Activated naive CD8-positive, alpha-beta T cell treated with anti-CD3 and anti-CD28 coated beads, Interleukin-2, amount 50 U/mL, for 16 hours (primary cell): ENCODE measurements around the gene PLEKHB1.

ENCODE experiments used
- DNase-seq: peaks from one replicate; pipeline ENCODE4 v3.0.0-alpha.2; 2020; ENCODE audit warnings: low read depth, low spot score

The PLEKHB1 gene, protein sequence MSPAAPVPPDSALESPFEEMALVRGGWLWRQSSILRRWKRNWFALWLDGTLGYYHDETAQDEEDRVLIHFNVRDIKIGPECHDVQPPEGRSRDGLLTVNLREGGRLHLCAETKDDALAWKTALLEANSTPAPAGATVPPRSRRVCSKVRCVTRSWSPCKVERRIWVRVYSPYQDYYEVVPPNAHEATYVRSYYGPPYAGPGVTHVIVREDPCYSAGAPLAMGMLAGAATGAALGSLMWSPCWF

DNA sequence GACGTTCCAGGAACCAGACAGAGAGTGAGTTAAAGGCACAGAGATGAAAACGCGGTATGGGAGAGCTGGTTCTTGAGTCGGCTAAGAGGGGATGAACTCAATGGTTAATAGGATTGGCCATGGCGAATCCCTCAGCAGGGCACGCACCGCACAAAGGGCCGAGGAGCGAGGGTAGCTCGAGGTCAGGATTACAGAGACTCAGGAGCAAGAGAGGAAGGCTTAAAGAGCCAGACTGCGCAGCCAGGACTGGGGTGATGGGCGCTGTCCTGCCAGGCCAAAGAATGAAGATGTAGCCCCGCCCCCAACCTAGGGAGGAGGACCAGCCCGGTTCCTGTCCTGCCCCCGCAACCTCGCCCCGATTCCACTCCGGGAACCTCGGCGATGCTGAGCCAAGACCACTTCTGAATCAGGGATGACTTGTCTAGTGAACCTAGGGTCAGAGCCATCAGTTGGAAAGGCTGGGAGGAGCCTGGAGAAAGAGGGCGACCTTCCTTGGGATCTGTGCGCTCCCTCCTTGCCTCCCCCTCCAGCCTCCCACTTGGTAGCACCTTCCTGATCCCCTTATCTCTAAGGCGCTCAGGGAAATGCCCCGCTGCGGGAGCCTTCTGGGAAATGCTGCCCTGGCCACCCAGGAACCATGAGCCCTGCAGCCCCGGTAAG lies at the start of gene PLEKHB1:
TSS of gene PLEKHB1 (plus strand) at position 610 of the 660 bp plus-strand sequence. CDS start at position 638, 28 bp downstream.
- no peak for DNase-seq

DNA sequence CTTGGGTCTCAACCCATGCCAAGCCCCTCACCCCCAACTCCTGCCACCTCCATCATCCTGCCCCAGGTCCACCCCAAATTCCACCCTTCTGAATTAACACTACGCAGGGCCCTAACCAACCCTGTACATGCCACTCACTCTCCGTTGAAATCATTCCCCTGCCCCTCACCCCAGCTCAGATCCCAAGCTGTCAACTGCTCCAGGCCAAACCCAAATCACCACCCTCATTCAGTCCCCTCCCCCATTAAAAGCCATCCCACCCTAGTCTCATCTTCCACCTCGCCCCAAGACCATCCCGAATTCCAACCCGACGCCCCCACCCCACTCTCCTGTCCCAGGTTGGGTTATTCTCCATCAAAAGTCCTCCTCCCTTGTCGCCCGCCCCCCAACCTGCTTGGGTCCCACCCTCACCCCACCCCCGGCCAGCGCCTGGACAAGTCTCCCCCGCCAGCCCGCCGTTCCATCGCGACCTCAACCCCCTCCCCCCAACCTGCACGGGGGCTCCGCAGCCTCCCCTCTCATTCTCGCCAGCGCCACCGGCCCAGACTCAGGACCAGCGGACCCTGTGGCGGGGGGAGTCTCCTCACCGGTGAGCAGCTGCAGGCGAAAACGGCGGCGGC lies 48.9 kb upstream of the PLEKHB1 start:
- no peak for DNase-seq

DNA sequence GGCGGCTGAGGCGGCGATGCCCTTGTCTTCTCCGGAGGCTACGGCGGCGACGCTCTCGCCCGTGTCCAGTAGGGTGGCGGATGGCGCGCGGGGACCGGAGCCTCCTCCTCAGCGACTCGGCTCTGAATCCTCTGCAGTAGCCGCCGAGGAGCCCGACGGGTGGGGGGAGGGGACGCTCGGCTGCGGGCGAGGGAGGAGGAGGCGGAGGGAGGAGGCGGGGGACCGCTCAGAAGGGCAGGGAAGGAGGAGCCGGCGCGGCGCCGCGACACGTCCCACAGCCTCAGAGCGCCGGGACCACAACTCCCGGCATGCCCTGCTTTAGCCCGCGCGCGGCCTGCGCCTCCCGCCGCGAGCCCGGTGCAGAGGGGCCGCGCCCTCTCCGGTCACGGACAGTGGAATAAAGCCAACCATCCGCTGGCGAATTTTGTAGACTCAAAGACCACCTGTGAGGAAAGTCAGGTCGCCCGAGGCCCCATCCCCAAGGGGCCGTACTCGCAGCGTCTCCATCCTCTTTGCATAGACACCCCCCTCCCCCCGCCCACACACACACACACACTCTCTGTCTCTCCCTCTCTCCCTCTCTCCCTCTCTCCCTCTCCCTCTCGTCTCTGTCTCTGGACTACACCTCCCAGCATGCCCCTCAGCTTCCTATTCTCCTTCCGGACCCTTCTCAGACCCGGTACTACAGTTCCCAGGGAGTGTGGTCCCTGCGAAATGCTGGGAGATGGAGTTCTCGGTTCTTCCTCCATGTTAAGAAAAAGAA lies 48.2 kb upstream of the PLEKHB1 start, which contains the start of gene FAM168A:
TSS of gene FAM168A (minus strand) at position 157 of the 763 bp plus-strand sequence. CDS start 129,638 bp downstream, outside the sequence.
- peak; percentile 86 for DNase-seq

DNA sequence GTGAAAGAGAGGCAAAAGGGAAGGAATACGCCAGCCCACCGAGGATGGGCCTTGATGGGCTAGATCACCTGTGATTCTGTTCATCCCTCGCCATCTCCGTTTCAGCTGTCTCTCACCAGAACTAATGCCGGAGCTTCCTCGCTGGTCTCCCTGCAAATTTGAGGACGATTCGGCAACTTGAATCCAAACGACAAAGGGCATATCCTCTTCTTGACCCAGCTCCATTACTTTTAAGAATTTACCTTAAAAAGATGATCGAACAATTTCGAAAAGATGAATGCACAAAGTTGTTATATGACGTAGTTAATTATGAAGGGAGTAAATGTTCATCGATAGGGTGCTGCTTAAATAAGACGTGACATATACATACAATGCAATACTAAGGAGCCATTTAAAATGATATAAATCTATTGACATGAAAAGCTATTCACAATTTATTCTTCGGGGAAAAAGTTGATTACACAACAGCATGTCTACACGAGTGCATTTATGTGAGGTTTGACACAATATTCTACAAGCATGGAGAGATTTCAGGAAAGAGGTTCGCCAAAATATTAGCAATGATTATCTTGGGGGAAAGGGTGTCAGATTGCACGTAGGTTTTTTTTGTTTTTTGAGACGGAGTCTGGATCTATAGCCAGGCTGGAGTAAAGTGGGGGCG lies 47.5 kb upstream of the PLEKHB1 start:
- no peak for DNase-seq

DNA sequence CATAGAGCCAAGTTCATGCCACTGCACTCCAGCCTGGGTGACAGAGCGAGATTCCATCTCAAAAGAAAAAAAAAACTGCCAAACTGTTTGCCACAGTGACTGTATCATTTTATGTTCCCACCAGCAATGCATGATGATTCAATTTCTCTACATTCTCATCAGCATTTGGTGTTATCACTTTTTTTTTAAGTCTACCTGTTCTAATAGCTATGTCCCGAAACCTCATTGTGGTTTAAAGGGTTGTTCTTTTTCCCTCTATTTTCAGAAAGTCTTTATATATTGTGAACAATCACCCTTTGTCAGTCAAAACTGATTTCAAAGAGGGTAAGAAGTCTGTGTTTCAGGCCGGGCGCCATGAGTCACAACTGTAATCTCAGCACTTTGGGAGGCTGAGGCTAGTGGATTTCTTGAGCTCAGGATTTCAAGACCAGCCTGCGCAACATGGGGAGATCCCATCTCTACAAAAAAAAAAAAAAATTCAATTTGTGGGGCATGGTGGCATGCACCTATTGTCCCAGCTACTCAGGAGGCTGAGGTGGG lies 33.7 kb upstream of the PLEKHB1 start:
- no peak for DNase-seq

DNA sequence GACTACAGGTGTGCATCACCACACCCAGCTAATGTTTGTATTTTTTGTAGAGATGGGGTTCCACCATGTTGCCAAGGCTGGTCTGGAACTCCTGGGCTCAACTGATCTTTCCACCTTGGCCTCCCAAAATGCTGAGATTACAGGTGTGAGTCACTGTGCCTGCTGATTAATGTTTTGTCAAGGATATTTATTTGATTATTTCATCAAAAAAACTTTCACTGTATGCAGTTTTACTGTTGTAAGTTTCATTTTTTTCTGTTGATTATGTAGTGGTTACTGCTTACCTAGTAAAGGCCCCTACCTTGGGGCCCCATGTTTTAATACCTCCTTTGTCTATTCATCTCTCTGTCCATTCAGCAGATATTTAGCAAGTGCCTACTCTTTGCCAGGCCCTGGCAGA lies 31.8 kb upstream of the PLEKHB1 start:
- no peak for DNase-seq

DNA sequence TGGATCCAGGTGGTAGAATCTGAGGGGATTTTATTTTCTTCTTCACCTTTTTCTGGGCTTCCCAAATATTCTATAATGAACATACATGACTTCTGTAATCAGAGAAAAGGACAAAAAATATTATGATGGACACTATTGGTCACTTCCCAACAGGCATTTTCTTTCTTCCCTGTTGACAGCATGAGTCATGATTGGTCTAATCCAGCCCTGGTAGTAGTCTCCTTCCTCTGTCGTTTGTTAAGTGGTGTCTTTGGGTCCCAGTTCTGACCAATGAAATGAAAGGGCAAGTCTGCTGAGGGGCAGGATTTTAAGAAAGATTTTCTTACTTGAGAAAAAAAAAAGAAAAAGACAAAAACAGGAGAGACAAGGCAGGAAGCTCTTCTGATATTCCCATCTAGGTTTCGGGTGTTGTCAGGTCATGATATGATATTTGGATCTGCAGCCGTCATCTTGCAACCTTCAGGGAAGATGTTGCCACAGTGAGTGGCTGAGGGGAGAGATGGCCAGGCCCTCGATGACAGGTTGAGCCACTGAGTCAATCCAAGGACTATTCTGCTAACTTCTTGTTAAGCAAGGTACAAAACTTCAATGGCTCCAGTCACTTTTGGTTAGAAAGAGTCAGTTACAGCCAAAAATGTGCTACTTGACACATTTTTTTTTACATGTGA lies 23.3 kb upstream of the PLEKHB1 start:
- DNase-seq, result no peak

DNA sequence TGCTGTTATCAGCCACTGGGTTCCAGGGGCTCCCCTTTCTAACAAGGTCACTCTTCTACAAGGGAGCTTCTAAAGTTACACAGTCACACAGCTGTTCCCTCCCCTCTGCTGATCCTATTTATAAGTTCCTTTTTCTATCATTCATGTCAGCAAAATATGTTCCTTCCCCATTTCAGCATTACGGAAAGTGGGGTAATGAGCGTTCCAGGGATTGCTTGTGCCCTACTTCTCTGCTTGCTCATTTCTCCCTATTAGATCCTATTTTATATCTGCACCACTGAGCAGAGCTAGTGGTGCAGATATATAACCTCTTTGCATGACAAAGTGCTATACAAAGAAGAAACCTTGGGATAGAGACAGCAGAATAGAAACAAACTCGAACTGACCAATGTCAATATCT lies 22.7 kb upstream of the PLEKHB1 start:
- DNase-seq, result no peak

DNA sequence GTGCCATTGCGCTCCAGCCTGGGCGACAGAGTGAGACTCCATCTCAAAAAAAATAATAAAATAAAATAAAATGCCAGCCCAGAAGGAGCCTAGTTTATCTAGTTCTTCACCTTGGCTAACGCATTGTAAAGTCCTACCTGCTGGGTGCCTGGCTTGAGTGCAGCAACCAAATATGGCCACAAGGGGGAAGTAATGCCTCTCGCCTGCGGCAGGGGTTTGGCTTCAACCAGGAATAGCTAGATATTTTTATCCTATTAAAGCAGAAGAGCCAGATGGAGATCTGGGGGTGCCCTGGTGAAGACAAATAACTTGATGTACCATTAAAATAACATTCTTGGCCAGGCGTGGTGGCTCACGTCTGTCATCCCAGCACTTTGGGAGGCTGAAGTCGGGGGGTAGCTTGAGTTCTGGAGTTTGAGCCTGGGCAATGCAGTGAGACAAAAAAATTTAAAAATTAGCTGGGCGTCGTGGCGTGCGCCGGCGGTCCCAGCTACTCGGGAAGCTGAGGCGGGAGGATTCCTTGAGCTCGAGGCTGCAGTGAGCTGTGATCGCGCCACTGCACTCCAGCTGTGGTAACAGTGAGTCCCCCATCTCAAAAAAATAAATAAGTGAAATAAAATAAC lies 20.6 kb upstream of the PLEKHB1 start:
- DNase-seq, result peak; percentile 44

DNA sequence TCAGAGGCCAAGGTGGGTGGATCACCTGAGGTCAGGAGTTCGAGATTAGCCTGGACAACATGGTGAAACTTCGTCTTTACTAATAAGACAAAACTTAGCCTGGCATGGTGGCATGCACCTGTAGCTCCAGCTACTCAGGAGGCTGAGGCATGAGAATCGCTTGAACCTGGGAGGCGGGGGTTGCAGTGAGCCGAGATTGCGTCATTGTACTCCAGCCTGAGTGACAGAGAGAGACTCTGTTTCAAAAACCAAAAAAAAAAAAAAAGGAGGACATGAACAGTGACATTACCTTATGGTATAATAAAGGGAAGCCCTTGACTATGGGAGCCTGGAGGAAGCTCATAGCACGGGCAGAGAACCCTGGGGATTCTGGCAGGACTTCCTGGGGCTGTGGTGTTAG lies 16.5 kb upstream of the PLEKHB1 start:
- DNase-seq, result no peak

DNA sequence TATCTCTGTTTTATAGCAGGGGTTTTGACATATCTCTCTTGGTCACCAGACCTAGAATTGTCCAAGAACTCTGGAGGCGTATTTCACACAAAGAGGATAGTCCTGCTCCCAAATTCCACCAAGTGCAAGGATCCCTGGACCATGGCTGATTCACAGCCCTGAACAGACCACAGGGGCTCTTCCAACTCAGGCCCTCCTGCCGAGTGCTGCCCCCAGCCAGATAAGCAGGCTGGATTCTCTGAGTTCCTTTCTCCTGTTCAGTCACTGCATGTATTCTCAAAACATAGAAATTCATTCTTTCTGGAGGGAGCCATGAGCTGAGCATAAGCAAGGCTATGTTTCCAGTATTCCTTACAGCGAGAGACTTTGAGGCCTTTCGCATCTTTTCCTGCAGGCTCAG lies 13.4 kb upstream of the PLEKHB1 start:
- DNase-seq, result no peak

DNA sequence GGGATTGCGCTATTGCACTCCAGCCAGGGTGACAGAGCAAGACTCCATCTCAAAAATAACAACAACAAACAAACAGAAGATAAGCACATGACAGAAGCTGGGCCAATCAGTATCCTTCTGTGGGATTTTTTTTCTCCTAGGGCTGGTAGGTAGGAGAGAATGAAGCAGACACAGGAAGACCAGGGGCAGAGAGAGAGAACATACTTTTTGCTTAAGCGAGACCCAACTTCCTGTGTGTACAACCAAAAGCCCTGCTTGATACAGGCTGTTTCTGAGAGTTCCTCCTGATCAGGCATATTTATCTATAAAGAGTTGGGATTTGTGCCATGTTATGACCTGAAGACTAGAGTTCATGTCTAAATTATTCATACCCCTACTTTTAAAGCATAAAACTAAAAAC lies 12.4 kb upstream of the PLEKHB1 start:
- no peak for DNase-seq

DNA sequence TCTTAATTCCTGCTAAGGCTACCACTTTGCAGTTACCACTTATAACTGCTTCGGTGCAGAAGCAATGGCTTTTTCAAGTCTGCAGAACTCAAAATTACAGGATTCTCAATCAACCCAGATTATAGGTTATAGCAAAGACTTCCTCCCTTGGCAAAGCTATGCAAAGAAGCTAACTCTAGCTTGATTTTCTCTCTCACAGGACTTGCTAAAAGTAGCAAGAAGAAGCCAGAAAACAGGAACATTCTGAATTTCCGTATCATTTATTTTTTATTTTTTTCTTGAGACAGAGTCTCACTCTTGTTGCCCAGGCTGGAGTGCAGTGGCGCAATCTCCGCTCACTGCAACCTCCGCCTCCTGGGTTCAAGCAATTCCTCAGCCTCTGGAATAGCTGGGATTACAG lies 10.7 kb upstream of the PLEKHB1 start:
- no peak for DNase-seq

DNA sequence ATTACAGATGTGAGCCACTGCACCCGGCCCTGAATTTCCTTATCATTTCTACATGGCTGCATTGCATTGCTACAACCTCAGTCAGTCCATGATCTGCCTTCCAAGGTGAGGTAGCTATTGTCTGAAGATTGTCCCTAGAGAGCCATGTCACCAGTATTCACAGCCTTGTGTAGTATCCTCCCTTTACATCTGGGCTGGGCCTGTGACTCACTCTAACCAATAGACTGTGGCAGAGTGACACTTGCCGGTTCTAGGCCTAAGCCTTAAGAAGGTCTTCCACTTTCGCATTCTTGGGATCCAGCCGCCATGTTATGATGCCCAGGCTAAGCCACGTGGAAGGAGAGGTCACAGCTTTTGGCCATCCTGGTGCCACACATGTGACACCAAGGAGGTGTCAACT lies 10.1 kb upstream of the PLEKHB1 start:
- DNase-seq, result no peak

DNA sequence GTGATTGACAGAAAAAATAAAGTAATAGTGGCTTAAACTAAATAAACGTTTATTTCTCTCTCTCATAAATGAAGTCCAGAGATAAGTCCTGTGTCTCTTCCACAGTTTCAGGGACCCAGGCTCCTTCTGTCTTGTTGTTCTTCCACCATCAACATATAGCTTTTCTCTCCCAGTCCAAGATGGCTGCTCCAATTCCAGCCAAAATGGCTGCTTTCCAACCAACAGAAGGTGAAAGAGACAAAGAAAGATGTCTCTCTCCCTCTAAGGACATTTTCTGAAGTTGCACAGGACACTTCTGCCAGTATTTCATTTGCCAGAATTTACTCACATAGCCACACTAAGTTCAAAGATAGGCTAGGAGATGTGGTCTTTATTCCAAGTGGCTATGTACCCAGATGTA lies 9.4 kb upstream of the PLEKHB1 start:
- DNase-seq, result no peak

DNA sequence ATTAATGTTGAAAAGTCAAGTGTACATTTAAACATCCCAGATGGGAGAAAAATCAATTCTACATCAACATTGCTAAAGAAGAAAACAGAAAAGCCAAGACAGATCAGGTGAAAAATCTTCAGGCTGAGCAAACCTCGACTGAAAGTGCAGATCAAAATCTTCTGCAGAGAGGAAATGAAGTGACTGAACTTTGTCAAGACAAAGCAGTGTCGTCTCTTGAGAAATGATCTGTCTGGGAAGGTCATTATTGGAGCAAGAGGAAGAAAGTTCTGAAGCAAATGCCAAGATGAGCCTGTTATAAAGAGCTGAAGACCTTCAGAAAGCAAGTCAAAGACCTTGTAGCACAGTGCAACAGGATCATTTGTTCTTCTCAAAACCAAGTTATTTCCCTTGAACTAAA lies 5.8 kb upstream of the PLEKHB1 start:
- DNase-seq, result no peak

DNA sequence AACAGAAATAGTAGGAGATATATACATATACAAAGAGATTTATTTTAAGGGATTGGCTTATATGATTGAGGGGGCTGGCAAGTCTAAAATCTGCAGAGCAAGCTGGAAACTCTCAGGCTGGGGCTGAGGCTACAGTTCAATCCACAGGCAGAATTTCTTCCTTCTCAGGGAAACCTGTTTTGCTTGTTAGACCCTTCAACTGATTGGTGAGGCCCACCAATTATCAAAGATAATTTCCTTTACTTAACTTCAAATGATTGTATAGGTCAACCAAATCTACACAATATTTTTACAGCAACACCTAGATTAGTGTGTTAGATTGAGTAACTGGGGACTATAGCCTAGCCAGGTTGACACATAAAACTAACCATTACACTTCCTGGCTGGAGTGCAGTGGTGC lies 4.7 kb upstream of the PLEKHB1 start:
- DNase-seq, result no peak

DNA sequence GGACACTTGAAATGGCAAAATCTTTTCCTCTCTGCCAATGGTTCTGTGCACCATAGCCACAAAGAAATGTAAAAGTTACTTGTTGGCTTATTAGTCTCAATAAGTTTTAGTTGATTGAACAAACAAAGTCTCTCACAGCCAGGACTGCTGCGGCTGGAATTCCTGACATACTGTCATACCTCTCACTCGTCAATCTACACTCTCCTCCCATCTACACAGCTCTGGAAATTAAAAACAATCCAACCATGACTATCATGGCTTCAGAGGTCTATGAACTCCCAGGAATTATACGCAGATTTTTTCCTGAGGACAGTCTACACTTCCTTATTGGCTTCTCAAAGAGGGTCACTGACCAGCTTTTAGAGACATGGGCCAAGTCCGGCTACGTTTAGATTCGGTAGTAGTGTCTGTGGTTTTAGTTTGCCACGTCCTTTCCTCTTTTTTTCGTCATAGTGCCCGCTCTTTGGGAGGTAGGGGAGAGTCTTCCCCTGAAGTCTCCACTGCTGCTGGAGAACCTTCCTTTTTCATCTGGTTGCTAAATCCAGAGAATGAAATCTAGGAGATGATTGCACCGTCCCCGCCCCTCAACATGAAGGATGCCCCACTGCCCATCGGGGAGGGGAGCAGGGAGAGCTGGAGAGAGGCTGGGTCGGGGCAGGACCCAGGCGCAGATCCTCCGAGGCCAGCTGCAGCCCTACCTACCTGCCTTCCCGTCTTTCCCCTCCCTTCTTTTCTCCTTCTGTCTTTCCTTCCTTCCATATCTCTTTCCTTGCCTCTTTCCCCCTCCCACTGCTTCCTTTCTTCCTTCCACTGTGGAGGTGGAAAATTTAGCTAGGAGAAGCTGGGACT lies 1.0 kb upstream of the PLEKHB1 start:
- DNase-seq, result no peak

DNA sequence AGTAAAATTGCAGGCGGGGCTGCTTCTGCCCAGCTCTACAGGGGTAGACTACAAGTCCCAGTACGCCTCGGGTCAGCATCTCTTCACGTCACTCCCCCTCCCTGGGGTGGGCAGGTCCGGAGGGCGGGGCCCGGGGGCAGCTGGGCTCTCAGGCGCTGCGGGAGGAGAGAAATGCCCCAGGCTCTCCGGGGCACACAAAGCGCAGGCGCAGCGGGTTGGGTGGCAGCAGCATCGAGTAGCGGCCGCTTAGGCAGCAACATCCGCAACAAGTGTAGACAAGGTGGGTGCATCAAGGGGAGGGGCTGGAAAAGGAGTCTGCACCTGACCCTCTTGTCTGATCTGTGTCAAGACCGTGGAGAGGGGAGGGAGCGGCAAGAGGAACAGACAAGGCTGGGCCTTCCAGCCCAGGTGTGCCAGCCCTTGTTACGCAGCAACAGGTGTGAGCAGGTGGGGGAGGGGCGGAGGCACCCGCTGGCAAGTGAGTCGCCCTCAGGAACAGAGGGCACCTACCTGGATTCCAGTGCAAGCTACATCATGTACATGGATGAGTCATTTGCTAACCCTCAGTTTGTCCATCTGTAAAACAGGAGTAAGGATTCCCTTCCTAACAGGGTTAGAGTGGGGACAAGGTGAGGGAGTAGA lies 1.2 kb downstream of the PLEKHB1 start:
- DNase-seq, result peak; percentile 93
